EL (cell line): Measurements from ENCODE around the gene LDAF1.
A peak's percentile ranks its signal among the peaks of the same experiment; 100 is the strongest.
"Not testable (repeated sequence)": the region's sequence is repeated elsewhere in the genome, so short reads cannot be mapped to it uniquely, and the experiment has no call there.

Experiments used
- DNase-seq: peaks from one replicate; pipeline ENCODE4 v3.0.0-alpha.2; 2016

Gene LDAF1

GRCh38 chr16:21158208-21159110 is at the start of gene LDAF1:
Gene LDAF1 (plus strand): TSS chr16:21158674. CDS start chr16:21161183, 2,509 bp downstream.
- peak; percentile 82 for DNase-seq

- DNase-seq, result not testable (repeated sequence)
Measured at GRCh38 chr16:21115551-21115950, 42.9 kb upstream of the LDAF1 start.

- no peak for DNase-seq
Measured at GRCh38 chr16:21116148-21116693, 42.3 kb upstream of the LDAF1 start.

- no peak for DNase-seq
Measured at GRCh38 chr16:21117567-21117966, 40.9 kb upstream of the LDAF1 start.

GRCh38 chr16:21120976-21121520 is 37.4 kb upstream of the LDAF1 start:
- no peak for DNase-seq

GRCh38 chr16:21125191-21125590 is 33.3 kb upstream of the LDAF1 start:
- no peak for DNase-seq

- DNase-seq, result no peak
Measured at GRCh38 chr16:21126518-21126917, 32.0 kb upstream of the LDAF1 start.

GRCh38 chr16:21128991-21129390 is 29.5 kb upstream of the LDAF1 start:
- no peak for DNase-seq

GRCh38 chr16:21130811-21131210 is 27.7 kb upstream of the LDAF1 start:
- DNase-seq, result no peak

GRCh38 chr16:21134053-21134452 is 24.4 kb upstream of the LDAF1 start:
- no peak for DNase-seq

- DNase-seq, result no peak
Measured at GRCh38 chr16:21145738-21146137, 12.7 kb upstream of the LDAF1 start.

GRCh38 chr16:21150375-21151001 is 8.0 kb upstream of the LDAF1 start, which contains the start of gene DNAH3:
Gene DNAH3 (minus strand): TSS chr16:21150846. CDS start chr16:21150319, 527 bp downstream.
- DNase-seq, result no peak

GRCh38 chr16:21152160-21153030 is 6.1 kb upstream of the LDAF1 start:
- DNase-seq, result not testable (repeated sequence)

GRCh38 chr16:21153124-21153729 is 5.2 kb upstream of the LDAF1 start:
- DNase-seq, result not testable (repeated sequence)

GRCh38 chr16:21156011-21156410 is 2.5 kb upstream of the LDAF1 start:
- DNase-seq, result not testable (repeated sequence)

- DNase-seq, result peak; percentile 74
Measured at GRCh38 chr16:21156767-21157467, 1.6 kb upstream of the LDAF1 start.

- DNase-seq, result no peak
Measured at GRCh38 chr16:21157632-21158031, 842 bp upstream of the LDAF1 start.

GRCh38 chr16:21159281-21159951 is 942 bp downstream of the LDAF1 start:
- DNase-seq, result no peak

GRCh38 chr16:21160276-21160675 is 1.8 kb downstream of the LDAF1 start:
- DNase-seq, result no peak

- DNase-seq, result no peak
Measured at GRCh38 chr16:21161211-21161610, 2.7 kb downstream of the LDAF1 start.
